ENCODE measurements around the gene EPHB1. TPM values are rescaled to one million over a fixed set of nuclear protein-coding genes. Genes with fewer than 3 reads are reported as not detected.
"Not testable (repeated sequence)": the region's sequence is repeated elsewhere in the genome, so short reads cannot be mapped to it uniquely, and the experiment has no call there.

The EPHB1 gene
- total RNA-seq, 4 donors from 2014 or later: 0.74 to 2.2 (median 1.1) TPM

- TF ChIP-seq, protein P1, sequence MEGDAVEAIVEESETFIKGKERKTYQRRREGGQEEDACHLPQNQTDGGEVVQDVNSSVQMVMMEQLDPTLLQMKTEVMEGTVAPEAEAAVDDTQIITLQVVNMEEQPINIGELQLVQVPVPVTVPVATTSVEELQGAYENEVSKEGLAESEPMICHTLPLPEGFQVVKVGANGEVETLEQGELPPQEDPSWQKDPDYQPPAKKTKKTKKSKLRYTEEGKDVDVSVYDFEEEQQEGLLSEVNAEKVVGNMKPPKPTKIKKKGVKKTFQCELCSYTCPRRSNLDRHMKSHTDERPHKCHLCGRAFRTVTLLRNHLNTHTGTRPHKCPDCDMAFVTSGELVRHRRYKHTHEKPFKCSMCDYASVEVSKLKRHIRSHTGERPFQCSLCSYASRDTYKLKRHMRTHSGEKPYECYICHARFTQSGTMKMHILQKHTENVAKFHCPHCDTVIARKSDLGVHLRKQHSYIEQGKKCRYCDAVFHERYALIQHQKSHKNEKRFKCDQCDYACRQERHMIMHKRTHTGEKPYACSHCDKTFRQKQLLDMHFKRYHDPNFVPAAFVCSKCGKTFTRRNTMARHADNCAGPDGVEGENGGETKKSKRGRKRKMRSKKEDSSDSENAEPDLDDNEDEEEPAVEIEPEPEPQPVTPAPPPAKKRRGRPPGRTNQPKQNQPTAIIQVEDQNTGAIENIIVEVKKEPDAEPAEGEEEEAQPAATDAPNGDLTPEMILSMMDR (IDR thresholded peaks at IDR 0.05): no peak
- no peak for ATAC-seq (ENCODE audit: low FRiP score)
- no peak for DNase-seq (ENCODE audit: low spot score)
Measured at GRCh38 chr3:135231737-135232136, 436.7 kb downstream of the EPHB1 start.

- ATAC-seq (ENCODE audit: low FRiP score) (no peak), DNase-seq (ENCODE audit: low spot score) (no peak)
- TF ChIP-seq, protein P1 (IDR thresholded peaks at IDR 0.05): no peak
Measured at GRCh38 chr3:135232226-135232625, 437.2 kb downstream of the EPHB1 start.

DNA sequence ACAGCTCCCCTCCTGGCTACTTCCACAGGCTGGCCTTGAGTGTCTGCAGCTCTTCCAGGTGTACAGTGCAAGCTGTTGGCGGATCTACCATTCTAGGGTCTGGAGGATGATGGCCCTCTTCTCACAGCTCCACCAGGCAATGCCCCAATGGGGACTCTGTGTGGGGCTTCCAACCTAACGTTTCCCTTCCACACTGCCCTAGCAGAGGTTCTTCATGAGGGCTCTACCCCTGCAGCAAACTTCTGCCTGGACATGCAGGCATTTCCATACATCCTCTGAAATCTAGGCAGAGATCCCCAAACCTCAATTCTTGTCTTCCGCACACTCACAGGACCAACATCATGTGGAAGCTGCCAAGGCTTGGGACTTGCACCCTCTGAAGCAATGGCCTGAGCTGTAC lies 438.4 kb downstream of the EPHB1 start:
- not testable (repeated sequence) for DNase-seq (ENCODE audit: low spot score); ATAC-seq (ENCODE audit: low FRiP score)

DNA sequence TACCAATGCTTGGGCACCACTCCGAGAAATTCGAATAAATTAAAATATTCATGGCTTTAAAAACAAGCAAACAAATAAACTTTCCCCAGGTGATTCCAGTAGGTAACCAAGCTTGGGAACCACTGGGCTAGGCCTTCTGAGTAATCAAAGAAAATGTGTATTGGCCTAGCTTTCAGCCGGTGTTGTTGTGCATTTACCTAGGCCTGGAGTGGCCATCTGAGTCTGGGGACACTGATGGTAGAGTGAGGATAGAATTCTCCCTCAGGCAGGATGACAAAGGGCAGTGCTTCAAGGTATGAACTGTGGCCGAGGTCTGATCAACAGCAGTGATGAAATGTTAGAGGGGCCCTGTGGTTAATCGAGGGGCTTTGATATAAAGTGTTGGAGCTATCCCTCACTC lies 440.5 kb downstream of the EPHB1 start:
- TF ChIP-seq, protein P1 (IDR thresholded peaks at IDR 0.05): no peak
- DNase-seq (ENCODE audit: low spot score) (no peak), ATAC-seq (ENCODE audit: low FRiP score) (no peak)

- TF ChIP-seq, protein P1 (IDR thresholded peaks at IDR 0.05): no peak
- no peak for ATAC-seq (ENCODE audit: low FRiP score)
- DNase-seq (ENCODE audit: low spot score): no peak
Measured at GRCh38 chr3:135237371-135238143, 442.5 kb downstream of the EPHB1 start.

DNA sequence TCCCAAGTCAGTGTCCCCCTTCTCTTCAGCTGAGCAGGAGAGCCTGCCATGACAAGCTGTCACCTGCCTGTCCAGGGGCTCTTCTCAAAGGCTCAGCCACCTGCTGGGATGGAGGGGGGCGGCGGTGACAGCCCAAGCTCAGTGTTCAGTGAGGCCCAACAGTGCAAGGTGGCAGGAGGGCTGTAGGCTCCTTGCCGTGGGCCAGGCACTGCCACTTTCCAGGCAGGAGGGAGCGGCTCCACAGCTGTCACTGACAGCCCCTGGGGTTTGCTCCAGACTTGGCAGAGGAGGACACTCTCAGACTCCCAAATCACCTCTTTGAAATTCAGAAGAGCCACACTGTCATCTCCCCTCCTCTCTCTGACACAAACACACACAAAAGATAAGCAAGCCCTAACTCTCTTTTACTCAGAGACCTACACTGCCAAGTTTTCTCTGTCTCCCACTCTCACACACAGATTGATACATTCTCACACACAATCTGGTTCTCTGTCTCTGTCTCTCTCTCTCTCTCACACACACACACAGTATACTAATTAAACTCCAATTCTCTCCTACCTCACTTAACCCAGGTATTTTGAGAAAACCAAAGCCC lies 443.3 kb downstream of the EPHB1 start:
- TF ChIP-seq, protein P1 (IDR thresholded peaks at IDR 0.05): no peak
- DNase-seq (ENCODE audit: low spot score) (no peak), ATAC-seq (ENCODE audit: low FRiP score) (no peak)

DNA sequence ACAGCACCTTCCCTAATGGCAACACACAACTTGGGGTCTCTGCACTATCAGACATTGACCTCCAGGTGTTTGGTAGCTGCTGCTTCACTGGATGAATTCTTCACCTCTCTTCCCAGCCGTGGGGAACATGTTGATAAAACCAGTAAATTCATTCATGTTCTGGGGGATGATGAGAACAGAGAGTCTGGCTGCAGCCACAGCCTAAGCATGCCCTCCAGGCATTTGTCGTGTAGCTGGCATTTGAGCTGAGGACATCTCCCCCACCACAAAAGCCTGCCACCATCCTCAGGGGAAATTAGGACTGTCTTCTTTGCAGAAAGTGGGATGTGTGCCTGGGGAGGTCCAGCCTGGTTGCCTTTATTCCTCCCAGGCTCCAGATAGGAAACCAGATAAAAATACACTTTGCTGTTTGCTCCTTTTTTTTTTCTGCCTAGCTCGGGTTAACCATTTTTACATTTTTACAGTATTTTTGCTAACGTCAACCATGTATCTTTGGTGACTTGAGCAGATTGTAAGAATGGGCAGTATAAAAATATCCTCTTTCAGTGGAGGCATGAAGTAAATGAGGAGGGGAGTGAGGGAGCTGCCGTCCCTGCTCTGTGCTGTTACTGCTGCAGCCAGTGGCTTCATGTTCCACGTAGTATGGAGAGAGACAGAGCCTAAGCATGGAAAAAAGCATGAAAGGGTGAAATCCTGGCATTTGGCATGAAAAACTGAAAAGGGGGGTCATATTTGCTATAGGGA lies 444.0 kb downstream of the EPHB1 start:
- TF ChIP-seq, protein P1 (IDR thresholded peaks at IDR 0.05): no peak
- DNase-seq (ENCODE audit: low spot score) (no peak), ATAC-seq (ENCODE audit: low FRiP score) (no peak)

Data from omental fat pad (tissue), 4 donors.